ENCODE data around the gene SFR1. TPM values are rescaled to one million over a fixed set of nuclear protein-coding genes. Genes with fewer than 3 reads are reported as not detected.

SFR1 gene
- 8.4 TPM for total RNA-seq (2021; ENCODE audit: unreplicated experiment)
- polyA plus RNA-seq (2012; ENCODE audit: insufficient read length) = 3.4 TPM
- percentile 84 among the genes with signal in this experiment for Bru-seq, nascent RNA
- BruChase-seq, experiment 1, labeled RNA remaining after a 2-hour chase = percentile 79 among the genes with signal in this experiment
- BruChase-seq, experiment 2, labeled RNA remaining after a 6-hour chase = percentile 78 among the genes with signal in this experiment
- long read RNA-seq, transcript SFR1-201 (4 exons, 1,438 nt) = major isoform, 8 of 17 reads
- long read RNA-seq, partial matches to known transcripts = 5 of 17 reads
- long read RNA-seq, other reads (novel, unspliced or antisense) = 0 of 17 reads

- CTCF ChIA-PET = interaction anchor here (0.6 to 0.9 kb wide), 3 partner anchors 64 to 792 kb away, joined by 3 read pairs; no protein-coding TSS in a partner anchor
- POLR2A ChIA-PET = interaction anchor here (0.6 to 1.1 kb wide), 8 partner anchors 10 to 204 kb away, joined by 3 to 19 read pairs (median 4); partner anchors contain the start of gene STN1
- H3K4me3 ChIP-seq (ENCODE audit: low read depth in 2 of 2, low read length in 2 of 2) = peak within 1 kb of the TSS; percentile 83 to 89
- H3K27ac ChIP-seq (ENCODE audit: low read length) = peak within 1 kb of the TSS; percentile 93
- H3K4me1 ChIP-seq (ENCODE audit: control insufficient read depth, insufficient read depth, low read length) = peaks cover 24% of the 10 kb centered on the region
- BruUV-seq (replicated peaks) = no TSS peak
- H3K9me3 ChIP-seq (ENCODE audit: control insufficient read depth, insufficient read depth, low read depth, low read length) = no peaks in the 10 kb centered on the region
- ATAC-seq = peak; percentile 95
- DNase-seq (ENCODE audit: low read depth, low spot score) = peak; percentile 90
- H3K27me3 ChIP-seq (ENCODE audit: control insufficient read depth, insufficient read depth, low read length) = no peaks in the 10 kb centered on the region
- H3K36me3 ChIP-seq (ENCODE audit: control insufficient read depth, insufficient read depth, low read length) = no peaks in the 10 kb centered on the region
- TF ChIP-seq POLR2AphosphoS5 (IDR thresholded peaks at IDR 0.05; ENCODE audit: low read depth, low read length) = peak; percentile 94
- peak; percentile 93 for TF ChIP-seq CTCF (IDR thresholded peaks at IDR 0.05)
- peak; percentile 87 for TF ChIP-seq SIN3A (IDR thresholded peaks at IDR 0.05; ENCODE audit: borderline replicate concordance, insufficient read depth, low read depth, low read length)
- TF ChIP-seq REST (IDR thresholded peaks at IDR 0.05; ENCODE audit: insufficient read depth in 1 of 2, low read depth in 2 of 2, low read length in 1 of 2) = no peak
- no peak for TF ChIP-seq TCF7L2 (IDR thresholded peaks at IDR 0.05; ENCODE audit: low read depth, low read length)
- in situ Hi-C loops (cut with HindIII; ENCODE audit: low pct_unique_long_range_greater_than_20kb, low sequenced_read_pairs) (no loop called here), intact Hi-C loops (cut with micrococcal nuclease; ENCODE audit: unreplicated experiment) (loop anchor here (2.0 to 5.0 kb wide), 2 partner anchors 74 to 237 kb away; no protein-coding TSS in a partner anchor)
Observed at GRCh38 chr10:104121485-104122224, at the start of gene SFR1. Gene SFR1 (plus strand): TSS chr10:104122171. CDS start chr10:104122184, 13 bp downstream.

GRCh38 chr10:104072786-104073185 is 49.2 kb upstream of the SFR1 start:
- CTCF ChIA-PET = no interaction called here
- BruUV-seq (replicated peaks) = no TSS peak
- Histone ChIP-seq H3K27me3 (ENCODE audit: control insufficient read depth, insufficient read depth, low read length) (peaks cover 14% of the 10 kb centered on the region), H3K4me3 (ENCODE audit: low read depth in 2 of 2, low read length in 2 of 2) (no peak overlapping the region), H3K36me3 (ENCODE audit: control insufficient read depth, insufficient read depth, low read length) (no peaks in the 10 kb centered on the region), H3K9me3 (ENCODE audit: control insufficient read depth, insufficient read depth, low read depth, low read length) (no peaks in the 10 kb centered on the region), H3K27ac (ENCODE audit: low read length) (no peak overlapping the region), H3K4me1 (ENCODE audit: control insufficient read depth, insufficient read depth, low read length) (no peaks in the 10 kb centered on the region; the same call in 1 of the 2 replicates)
- POLR2A ChIA-PET = no interaction called here
- intact Hi-C loops (cut with micrococcal nuclease; ENCODE audit: unreplicated experiment) = no loop called here
- ATAC-seq = no peak
- DNase-seq (ENCODE audit: low read depth, low spot score) = no peak
- in situ Hi-C loops (cut with HindIII; ENCODE audit: low pct_unique_long_range_greater_than_20kb, low sequenced_read_pairs) = no loop called here
- no peak for TF ChIP-seq SIN3A (IDR thresholded peaks at IDR 0.05; ENCODE audit: borderline replicate concordance, insufficient read depth, low read depth, low read length)
- no peak for TF ChIP-seq CTCF (IDR thresholded peaks at IDR 0.05)
- no peak for TF ChIP-seq REST (IDR thresholded peaks at IDR 0.05; ENCODE audit: insufficient read depth in 1 of 2, low read depth in 2 of 2, low read length in 1 of 2)
- TF ChIP-seq POLR2AphosphoS5 (IDR thresholded peaks at IDR 0.05; ENCODE audit: low read depth, low read length) = no peak
- TF ChIP-seq TCF7L2 (IDR thresholded peaks at IDR 0.05; ENCODE audit: low read depth, low read length) = no peak

All from Panc1 (cell line).